PFSK-1 (cell line): ENCODE results near the gene HLA-C.

Source experiments
- FOXP2 ChIP-seq: optimal IDR thresholded peaks from 2 replicates; pipeline ENCODE3; 2011; ENCODE audit warnings: borderline replicate concordance, control low read depth, inconsistent platforms; ENCODE audit not compliant: insufficient read depth; ENCODE audit errors: extremely low read length, extremely low read depth
- POLR2AphosphoS5 ChIP-seq: IDR thresholded peaks from 2 replicates; pipeline ENCODE4 v1.6.1; 2012; ENCODE audit warnings: low read depth, mild to moderate bottlenecking, control low read depth, low read length, moderate library complexity
- SIN3A ChIP-seq: IDR thresholded peaks from 2 replicates; pipeline ENCODE4 v1.6.1; 2012; ENCODE audit warnings: mild to moderate bottlenecking, low read length, moderate library complexity, borderline replicate concordance; ENCODE audit not compliant: insufficient read depth
- TAF1 ChIP-seq: IDR thresholded peaks from 2 replicates; pipeline ENCODE4 v1.6.1; 2012; ENCODE audit warnings: low read length, control low read depth, borderline replicate concordance; ENCODE audit not compliant: insufficient read depth
- TF ChIP-seq, protein P1 (sequence below), 2 experiments: IDR thresholded peaks; 2 replicates each; pipeline versions ENCODE4 v1.6.1 to v1.8.0; 2011 to 2012; ENCODE audit warnings: low read depth in 2 of 2, low read length in 2 of 2, control low read depth in 1 of 2, inconsistent platforms in 1 of 2, mild to moderate bottlenecking in 1 of 2, moderate library complexity in 1 of 2; ENCODE audit not compliant: insufficient read depth in 1 of 2

Gene HLA-C

DNA sequence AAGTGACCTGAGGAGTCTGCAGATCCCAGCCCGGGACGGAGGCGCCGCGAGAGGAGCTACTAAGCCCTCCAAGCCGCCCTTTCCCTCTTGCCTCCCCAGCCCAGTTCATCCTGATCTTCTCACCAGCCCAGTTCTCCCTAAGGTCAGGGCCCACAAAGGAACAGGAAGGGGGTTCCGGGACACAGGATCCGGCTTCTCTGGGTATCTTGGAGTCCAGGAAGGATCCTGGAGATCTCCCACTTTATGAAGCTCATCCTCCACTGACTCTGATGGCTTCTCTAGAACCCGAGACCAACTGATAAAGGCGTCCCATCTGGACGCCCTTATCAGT, 36.9 kb upstream of the HLA-C start:
- TF ChIP-seq FOXP2, result no peak
- no peak for TF ChIP-seq TAF1
- TF ChIP-seq POLR2AphosphoS5, result no peak
- no peak for TF ChIP-seq SIN3A
- TF ChIP-seq, protein P1, sequence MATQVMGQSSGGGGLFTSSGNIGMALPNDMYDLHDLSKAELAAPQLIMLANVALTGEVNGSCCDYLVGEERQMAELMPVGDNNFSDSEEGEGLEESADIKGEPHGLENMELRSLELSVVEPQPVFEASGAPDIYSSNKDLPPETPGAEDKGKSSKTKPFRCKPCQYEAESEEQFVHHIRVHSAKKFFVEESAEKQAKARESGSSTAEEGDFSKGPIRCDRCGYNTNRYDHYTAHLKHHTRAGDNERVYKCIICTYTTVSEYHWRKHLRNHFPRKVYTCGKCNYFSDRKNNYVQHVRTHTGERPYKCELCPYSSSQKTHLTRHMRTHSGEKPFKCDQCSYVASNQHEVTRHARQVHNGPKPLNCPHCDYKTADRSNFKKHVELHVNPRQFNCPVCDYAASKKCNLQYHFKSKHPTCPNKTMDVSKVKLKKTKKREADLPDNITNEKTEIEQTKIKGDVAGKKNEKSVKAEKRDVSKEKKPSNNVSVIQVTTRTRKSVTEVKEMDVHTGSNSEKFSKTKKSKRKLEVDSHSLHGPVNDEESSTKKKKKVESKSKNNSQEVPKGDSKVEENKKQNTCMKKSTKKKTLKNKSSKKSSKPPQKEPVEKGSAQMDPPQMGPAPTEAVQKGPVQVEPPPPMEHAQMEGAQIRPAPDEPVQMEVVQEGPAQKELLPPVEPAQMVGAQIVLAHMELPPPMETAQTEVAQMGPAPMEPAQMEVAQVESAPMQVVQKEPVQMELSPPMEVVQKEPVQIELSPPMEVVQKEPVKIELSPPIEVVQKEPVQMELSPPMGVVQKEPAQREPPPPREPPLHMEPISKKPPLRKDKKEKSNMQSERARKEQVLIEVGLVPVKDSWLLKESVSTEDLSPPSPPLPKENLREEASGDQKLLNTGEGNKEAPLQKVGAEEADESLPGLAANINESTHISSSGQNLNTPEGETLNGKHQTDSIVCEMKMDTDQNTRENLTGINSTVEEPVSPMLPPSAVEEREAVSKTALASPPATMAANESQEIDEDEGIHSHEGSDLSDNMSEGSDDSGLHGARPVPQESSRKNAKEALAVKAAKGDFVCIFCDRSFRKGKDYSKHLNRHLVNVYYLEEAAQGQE (IDR thresholded peaks at IDR 0.05; ENCODE audit: insufficient read depth in 1 of 2, low read depth in 2 of 2, low read length in 2 of 2), result no peak

DNA sequence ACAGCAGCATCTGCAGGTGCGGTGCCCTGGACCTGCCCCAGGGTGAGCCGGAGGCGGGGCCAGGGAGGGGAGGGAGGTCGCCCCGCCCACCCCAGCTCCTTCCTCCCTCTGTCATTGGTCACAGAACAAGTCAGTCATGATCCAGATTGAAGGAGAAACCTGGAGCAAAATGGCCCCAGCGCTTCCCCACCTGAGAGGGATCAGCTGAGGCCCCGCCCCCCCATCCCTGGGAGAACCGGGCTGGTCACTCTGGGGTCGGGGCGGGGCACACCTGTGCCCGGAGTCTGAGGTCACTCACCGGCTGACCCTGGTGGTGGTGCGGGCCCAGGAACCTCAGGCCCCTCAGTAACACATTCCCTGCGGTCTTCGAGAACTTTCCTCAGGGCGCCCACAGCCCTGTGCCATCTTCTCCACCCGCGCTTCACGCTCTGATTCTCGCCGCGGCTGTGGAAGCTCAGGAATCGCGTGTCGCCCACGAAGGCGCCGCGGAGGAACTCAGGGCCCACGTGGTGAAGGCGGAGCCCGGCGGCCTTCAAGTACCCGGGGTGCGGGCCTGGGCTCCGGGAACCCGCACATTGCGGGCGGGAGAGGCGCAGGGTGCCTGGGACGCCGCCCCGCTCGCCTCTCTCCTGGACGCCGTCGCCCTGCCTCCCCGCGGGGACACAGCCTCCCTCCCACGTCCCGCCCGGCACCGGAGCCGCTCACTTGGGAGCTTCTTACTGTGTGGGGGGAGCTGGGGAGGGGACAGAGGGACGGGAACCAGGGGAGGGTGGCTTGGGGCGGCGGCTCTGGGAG, 36.4 kb upstream of the HLA-C start:
- TF ChIP-seq POLR2AphosphoS5 (no peak), FOXP2 (no peak), SIN3A (no peak)
- TF ChIP-seq, protein P1 (IDR thresholded peaks at IDR 0.05; ENCODE audit: insufficient read depth in 1 of 2, low read depth in 2 of 2, low read length in 2 of 2), result no peak

GRCh38 chr6:31307669-31308049, 35.8 kb upstream of the HLA-C start:
- TF ChIP-seq POLR2AphosphoS5 (no peak), SIN3A (no peak), TAF1 (no peak), FOXP2 (no peak)
- TF ChIP-seq, protein P1 (IDR thresholded peaks at IDR 0.05; ENCODE audit: insufficient read depth in 1 of 2, low read depth in 2 of 2, low read length in 2 of 2), result no peak

- TF ChIP-seq SIN3A, result no peak
- no peak for TF ChIP-seq POLR2AphosphoS5
- TF ChIP-seq TAF1, result no peak
- TF ChIP-seq, protein P1 (IDR thresholded peaks at IDR 0.05; ENCODE audit: insufficient read depth in 1 of 2, low read depth in 2 of 2, low read length in 2 of 2), result no peak
- TF ChIP-seq FOXP2, result no peak
Observed at GRCh38 chr6:31305703-31306219, 33.9 kb upstream of the HLA-C start.
